Activated T-cell treated with anti-CD3 and anti-CD28 coated beads, Interleukin-2, amount 50 U/mL, for 48 hours (primary cell): ENCODE data around the gene ZNF488.
A peak's percentile ranks its signal among the peaks of the same experiment; 100 is the strongest.

Experiments
- DNase-seq, 2 experiments: peaks; one replicate each; pipeline ENCODE4 v3.0.0-alpha.2; 2020

The ZNF488 gene

DNA sequence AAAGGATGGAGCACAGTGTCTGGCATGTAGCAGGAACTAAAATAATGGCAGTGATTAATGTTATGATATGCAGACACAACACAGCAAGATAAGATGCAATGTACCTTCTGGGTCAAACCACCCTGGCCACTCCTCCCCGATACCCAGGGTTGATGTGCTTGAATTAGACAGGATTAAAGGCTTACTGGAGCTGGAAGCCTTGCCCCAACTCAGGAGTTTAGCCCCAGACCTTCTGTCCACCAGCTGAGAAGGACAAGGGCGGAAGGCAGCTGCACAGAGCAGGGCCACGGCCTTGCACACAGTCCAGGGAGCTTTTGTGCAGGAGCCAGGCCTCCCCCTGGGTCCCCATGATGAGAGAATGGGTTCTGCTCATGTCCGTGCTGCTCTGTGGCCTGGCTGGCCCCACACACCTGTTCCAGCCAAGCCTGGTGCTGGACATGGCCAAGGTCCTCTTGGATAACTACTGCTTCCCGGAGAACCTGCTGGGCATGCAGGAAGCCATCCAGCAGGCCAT lies 35.9 kb downstream of the ZNF488 start, which contains the start of gene RBP3:
RBP3 (plus strand) TSS at position 226 of the 514 bp plus-strand sequence; CDS start at position 348, 122 bp downstream.
- no peak for DNase-seq

DNA sequence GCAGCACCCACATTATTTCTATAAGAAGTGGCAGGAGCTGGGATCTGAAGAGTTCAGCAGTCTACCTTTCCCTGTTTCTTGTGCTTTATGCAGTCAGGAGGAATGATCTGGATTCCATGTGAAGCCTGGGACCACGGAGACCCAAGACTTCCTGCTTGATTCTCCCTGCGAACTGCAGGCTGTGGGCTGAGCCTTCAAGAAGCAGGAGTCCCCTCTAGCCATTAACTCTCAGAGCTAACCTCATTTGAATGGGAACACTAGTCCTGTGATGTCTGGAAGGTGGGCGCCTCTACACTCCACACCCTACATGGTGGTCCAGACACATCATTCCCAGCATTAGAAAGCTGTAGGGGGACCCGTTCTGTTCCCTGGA lies 36.8 kb downstream of the ZNF488 start:
- DNase-seq, result no peak

DNA sequence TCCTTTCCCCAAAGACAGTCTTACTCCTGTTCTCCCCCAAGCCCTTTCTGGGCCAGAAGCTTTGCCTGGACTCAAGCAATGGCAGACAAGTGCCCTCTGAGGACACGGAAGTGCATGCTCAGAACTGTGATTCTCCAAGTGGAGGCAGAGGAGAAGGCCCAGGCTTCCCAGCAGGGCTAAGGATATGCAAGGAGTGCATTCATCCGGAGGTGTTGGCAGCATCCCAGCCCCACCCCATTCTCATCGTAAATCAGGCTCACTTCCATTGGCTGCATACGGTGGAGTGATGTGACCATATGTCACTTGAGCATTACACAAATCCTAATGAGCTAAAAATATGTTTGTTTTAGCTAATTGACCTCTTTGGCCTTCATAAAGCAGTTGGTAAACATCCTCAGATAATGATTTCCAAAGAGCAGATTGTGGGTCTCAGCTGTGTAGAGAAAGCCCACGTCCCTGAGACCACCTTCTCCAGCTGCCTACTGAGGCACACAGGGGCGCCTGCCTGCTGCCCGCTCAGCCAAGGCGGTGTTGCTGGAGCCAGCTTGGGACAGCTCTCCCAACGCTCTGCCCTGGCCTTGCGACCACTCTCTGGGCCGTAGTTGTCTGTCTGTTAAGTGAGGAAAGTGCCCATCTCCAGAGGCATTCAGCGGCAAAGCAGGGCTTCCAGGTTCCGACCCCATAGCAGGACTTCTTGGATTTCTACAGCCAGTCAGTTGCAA lies 37.4 kb downstream of the ZNF488 start:
- no peak for DNase-seq

DNA sequence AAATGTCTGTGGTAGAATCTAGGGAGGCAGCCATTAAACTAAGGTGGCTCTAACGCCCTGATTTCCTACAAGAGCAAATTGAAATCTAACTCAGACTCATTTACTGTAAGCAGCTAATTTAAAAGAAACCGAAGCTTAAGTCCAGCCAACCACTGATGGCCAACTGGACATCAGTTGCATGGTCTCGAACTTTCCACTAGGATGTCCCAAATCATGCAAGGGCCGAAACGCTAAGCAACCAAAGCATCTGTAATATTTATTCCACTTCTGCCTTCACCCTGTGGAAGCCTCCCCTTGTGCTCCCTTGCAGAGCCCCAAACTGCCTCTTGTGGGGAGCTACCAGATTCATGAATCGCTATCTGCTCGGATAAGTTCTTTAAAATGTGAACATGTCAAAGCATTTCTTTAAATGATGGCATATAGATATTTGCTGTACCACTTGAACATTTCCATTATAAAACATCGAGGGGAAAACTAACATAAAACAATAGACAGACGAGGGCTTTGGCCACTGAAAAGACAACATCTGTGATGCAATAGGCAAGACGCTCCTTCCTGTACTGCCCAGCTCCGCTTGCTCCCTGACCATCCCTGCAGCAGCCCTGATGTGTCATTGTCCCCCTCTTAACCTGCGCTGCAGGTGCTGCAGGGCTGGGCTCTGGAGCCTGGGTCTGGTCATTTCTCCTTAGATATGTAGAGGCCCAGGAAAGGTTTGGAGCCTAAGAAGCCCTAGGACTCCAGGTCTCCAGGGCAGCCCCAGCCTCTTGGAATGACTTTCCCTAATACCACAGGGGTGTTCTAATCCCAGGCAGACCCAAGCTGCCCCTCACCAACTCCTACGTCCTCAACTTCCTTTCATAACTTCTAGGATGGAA lies 38.9 kb downstream of the ZNF488 start:
- DNase-seq, result no peak

DNA sequence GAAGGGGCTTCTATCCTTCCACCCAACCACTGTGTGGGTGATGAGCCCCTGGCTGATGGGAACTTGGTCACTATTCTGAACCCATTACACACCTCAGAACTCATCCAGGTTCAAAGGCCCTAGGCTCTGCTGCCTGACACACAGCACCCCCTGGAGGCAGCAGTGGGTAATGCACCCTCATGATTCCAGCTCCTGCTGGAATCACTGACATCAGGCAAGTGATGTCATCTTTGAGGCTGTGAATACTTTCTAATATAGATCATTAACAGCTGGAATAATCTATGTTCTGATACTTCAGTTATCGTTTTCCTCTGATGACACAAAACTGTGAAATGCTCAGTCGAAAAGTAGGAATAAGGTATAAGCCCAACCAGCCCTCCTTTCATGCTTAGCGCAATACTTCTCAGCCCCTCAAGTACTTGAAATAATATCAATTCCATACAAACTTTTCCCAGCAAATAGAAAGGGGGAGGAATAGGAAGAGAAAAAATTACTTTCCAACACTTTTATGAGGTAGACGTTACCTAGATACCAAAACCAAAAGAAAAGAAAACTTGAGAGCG lies 43.4 kb downstream of the ZNF488 start:
- peak; percentile 79 to 83 for DNase-seq

DNA sequence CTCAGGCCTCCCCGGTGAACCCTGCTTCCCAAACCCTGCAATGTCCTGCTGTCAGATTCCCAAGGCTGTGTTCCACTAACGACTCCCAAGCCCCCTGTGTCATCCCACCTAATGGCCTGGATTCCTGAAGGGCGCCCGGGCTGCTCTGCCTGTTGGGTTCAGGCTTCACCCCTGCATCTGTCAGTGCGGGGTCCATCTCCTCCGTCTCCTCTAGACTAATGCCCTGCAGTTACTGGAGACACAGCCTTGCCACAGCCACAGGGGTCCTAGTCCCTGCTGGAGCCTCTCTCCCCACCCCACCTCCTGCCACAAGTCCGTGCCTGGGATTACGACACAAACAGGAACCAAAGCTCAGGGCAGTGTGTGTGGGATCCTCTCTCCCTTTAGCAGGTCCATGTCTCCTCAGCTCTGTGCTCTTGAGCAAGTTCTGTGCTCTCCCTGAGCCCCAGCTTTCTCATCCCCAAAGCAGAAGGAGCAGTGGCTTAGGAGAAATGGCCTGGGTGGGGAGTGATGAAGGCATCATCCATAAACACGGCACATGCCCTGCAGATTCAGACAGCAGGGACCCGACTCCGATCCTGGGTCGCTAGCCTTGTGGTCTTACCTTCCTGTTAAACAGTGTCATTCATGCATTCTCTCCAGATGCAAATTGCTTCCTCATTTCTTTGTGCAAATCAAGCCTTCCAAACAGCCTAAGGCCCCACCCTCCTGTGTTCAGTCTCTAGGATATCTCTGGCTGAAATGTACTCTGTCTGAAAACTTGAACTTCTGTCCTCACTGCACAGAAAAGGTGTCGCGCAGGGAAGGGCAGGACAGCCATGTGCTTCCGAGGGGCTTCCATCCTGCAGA lies 44.1 kb downstream of the ZNF488 start:
- no peak for DNase-seq

DNA sequence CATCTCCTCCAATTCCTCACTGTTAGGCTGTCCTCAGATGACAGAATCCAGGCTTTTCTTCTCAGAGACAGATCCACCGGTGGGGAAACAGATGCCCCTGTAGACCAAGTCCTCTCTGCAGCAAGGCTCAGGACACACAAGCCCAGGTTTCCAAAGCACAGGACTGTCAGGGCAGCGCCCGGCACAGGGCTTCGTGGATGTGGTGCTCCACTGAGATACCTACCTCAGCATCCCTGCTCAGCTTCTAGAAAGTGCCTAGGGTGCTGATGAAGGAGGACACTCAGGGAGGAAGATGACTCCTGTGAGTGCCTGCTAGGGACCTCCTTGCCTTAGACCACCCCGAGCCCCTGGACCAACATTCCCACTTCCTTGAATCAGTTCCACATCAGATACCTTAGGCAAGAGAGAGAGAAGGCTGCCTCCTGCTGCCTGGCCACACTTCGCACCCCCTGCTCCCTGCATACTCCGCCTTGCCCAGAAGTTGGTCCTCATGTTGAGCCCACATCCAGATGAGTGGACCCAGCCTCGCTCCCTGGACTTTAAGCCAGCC lies 44.8 kb downstream of the ZNF488 start:
- DNase-seq, result no peak

DNA sequence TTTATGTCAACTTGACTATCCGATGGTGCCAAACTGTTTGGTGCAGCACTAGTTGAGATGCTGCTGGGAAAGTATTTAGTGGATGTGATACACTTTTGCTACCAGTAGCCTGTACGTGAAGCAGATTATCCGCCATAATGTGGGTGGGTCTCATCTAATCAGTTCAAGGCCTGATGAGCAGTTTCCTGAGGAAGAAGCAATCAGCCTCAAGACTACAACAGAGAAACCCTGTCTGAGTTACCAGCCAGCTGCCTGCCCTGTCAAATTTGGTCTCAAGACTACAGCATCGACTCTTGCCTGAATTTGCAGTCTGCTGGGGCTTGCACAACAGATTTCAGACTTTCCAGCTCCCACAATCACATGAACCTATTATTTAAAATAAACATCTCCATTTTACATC lies 46.8 kb downstream of the ZNF488 start:
- DNase-seq, result no peak

DNA sequence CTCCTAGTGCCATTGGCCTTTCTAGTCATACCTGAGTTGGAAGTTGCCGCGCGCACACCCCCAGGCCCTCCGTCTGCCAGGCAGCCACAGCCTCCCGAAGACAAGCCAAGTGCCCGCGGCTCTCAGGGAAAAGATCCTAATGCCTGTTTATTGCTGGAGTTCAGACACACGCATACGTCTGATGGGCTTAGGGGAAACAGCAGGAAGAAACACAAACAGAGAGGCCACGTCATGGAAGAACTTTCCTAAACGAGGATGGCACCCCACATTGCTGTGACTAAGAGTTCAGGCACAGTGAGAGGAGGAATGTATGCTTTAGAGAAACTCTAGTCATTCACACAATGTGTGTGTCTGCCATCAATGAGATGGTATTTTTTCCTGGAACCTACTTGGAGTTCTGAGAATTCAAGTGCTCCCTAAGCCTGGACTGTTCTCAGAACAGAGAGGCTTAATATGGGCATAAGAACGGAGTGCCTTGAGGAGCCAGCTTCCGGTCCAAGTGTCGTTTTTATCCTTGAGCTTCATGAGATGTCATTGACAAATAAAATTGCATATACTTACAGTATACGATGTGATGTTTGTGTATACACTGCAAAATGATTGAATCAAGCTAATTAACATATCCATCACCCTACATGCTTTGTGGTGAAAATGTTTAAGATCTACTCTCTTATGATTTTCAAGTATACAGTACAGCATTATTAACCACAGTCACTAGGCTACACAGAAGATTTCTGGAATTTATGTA lies 47.5 kb downstream of the ZNF488 start:
- DNase-seq, result no peak

DNA sequence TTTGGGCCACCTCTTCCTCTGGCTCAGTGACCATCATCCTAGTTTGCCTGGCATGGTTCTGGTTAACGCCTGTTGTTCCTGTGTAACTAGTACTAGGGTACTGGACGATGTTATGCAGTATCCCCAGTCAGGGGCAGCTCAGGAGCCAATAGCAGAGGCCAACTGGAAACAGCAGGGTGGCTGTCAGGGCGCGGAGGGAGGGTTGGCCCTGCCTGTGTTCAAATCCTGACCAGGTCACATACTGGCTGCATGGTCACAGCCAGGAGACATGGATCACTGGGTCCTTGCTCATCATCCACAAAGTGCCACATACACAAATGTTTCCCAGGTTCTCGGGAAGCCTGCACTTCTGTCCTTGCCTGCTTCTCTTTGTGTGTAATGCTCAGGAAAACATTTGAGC lies 48.2 kb downstream of the ZNF488 start:
- no peak for DNase-seq

DNA sequence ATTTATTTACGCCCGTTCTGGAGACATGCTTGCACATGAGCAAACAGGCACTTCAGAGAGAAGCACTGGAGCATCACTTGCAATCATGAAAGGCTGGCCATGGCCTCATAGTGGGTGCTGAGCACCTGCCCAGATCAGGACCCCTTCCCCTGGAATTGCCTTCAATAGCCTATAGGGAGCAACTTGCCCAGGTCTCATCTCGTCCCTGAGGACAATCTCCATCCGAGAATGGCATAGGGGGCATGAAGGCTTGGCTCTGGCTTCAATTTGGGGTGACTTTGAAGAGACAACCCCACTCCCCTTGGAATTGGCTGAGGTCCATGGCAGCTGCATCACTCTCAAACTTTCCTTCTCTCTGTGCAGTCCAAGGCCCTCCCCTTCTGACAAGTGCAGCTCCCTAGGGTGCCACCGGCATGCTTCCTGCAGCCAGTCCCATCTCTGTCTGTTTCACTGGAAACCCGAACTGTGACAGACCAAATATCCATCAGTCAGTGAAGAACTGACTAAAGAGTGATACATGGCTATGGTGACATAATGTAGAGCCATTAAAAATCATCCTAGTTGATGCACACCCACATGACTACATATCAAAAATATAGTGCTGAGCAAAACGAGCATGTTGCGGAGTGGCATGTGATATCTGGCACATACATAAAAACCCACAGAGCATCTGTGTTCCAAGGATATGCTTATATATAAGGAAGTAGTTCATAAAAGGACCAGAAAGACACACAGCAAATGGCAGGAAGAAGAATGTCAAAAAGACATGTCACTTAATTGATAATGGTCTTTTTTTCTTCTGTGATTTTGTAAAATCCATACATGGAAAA lies 49.4 kb downstream of the ZNF488 start:
- DNase-seq, result no peak

DNA sequence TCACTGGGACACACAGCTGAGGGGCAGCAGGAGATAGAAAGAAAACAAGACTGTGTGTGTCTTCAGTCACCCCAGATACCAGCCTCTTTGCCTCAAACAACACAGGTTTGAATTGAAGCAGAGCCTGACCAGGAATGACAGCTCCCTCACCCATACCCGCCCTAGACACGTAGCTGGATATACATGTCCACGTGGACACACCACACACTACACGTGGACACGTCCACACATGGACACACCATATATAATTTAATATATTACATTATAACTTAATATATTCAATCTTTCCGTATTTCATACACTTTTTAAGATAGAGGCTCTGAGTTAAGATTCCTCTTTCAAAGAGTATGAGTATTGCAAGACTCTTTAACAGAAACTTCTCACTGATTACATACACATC lies 50.6 kb downstream of the ZNF488 start:
- DNase-seq, result no peak

DNA sequence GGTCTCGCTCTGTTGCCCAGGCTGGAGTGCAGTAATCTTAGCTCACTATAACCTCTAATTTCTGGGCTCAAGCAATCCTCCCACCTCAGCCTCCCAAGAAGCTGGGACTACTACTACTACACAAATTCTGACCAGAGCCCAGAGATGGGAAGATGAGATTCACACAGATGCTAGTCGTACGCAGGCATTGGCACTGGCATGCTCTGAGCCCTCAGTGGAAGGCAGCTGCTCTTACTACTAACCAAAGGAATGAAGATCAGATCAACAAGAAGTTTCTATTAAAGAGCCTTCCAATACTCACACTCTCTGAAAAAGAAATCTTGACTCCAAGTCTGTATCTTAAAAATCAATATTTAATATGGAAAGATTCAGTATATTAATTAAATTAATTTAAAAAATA lies 51.1 kb downstream of the ZNF488 start:
- no peak for DNase-seq

DNA sequence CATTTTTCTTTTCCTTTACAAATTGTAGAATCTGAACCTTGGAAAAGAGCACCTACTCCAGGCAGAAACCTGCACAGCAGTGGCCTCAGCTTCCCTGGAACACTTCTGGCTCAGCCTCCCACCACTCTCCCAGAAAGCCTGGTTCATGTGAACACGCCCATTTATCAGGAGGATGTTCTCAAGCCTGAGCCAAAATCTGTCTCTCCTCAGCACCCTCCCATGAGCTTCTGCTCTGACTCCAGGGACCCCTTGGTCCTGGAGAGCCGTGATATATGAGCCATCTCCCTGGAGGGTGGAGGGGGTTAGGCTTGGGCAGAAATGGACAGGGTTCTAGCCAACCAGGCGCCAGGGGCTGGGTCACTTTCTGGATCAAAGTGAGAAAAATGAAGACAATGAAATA lies 51.7 kb downstream of the ZNF488 start:
- no peak for DNase-seq

DNA sequence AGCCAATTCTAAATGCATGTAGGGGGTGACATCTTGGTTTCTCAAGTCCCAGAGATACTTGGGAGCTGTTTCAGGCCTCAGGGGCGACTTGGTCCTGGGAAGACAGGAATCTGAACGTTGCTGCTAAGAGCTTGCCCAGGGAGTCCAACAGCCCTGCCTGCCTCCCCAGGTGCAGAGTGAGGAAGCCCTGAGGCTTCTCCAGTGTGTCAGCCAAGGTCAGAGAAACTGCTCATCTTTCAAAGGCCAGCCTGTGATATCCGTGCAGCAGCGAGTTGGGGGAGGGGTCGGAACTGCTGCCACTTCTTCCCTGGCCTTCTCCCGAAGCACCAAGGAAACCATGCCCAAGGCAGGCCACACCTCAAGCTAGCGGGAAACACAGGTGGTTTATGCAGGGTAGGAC lies 52.1 kb downstream of the ZNF488 start:
- DNase-seq, result no peak

DNA sequence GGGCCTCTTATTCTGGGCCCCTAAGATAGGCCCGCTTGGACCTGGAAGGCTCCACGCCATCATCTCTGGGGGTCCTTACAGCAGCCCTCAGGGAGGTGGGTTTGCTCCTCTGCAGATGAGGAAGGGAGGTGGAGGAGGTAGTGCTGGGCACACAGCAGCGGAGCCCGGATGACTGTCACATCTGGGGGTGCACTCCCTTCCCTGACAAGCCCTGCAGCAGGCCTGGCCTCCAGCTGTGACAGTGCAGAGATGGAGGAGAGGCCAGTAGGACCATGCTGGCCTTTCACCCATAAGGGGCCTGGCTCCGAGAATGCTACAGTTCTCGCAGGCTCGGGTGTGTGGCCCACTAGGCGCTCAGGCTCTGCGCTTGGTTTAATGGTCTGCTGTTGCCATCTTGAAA lies 52.6 kb downstream of the ZNF488 start:
- no peak for DNase-seq

DNA sequence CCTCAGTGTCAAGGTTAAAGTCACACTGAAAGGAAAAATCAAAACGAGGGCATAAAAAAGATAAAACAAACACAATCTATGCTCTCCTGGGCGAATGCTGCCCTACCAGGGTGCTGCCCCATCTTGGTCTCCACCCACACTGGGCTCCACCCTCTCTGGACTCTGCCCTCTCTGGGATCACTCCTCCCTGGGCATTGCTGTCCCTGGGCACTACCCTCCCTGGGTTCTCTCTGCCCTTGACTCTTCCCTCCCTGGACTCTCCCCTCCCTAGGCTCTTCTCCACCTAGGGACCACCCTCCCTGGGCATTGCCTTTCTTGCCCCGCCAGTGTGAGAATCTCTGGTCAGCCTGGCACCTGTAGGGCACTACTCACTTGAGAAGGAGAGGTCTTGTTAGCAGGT lies 53.3 kb downstream of the ZNF488 start:
- no peak for DNase-seq

DNA sequence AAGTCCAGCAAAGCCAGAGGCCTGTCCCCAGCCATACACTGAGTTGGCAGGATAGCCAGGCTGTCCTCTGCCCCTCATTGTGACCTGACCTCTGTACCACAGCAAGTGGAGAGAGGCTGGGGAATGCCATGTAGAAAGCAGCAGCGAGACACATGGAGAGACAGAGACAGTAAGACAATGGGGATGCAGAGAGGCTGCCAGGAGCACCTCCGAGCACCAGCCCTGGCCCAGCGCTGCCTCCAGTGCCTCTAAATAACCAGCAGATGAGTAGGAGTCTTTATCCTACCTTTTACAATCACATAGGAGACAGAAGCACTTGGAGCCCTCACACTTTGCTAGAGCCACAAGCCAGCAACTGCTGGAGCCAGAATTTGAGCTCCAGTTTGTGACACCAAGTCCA lies 53.7 kb downstream of the ZNF488 start:
- no peak for DNase-seq

DNA sequence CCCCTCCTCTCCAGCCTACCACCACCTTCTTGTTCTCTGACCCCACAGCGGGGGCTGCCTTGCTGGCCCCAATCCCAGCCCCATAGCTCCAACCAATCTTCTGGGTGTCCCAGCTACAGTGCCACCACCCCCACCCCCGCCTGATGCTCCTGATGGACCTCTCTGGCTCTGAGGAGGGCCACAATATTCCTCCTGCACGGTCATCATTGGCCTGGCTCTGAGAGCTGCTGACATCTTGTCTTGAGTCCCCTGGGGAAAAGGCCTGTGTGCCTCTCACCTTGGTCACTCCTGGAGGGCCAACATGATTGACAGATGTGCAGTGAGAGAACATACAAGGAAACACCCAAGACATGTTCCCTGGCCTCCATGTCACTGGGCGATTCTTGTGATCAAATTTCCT lies 54.2 kb downstream of the ZNF488 start:
- DNase-seq, result no peak

DNA sequence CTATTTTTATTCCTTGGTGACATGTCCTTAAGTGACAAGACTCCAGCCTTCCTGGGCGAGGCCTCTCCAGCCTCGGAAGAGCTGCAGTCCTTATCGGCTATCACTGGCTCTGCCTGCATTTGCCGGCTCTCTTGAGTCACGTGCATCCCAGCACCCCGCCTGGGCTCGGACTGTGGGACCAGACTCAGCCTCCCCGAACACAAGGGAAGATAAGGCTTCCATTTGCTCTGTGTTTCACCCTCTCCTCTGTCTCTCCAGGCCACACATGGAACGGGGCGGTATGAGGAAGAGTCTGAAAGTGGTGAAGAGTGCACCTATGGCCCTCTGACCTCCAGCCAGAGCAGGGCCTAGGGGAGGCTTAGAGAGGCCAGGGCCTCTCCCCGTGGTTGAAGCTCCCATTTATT lies 57.2 kb downstream of the ZNF488 start:
- no peak for DNase-seq
